ENCODE results near the gene FSTL5. TPM values are rescaled to one million over a fixed set of nuclear protein-coding genes. Genes with fewer than 3 reads are reported as not detected.

The FSTL5 gene
- total RNA-seq, 1 donor = not detected

DNA sequence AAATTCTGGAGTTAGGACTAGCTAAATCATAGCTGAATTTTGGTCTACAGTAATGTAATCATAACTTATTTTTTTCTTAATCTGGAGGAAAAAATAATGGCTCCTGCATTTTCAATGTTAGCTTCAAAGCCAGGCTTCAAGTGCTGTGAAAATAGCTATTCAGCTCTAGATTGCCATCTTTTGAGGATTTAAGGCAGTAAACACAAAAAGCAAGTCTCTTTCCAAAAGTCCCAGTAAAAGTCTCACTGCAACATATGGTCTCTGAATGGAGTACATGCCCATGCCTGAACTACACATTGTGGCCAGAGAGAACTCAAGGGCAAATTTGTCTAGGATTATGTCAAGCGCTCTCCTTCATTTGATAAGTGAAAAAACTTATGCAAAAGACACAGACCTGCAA lies 720.9 kb downstream of the FSTL5 start:
- no peaks in the 10 kb centered on the region for H3K27me3 ChIP-seq (ENCODE audit: insufficient read depth, low read length)

GRCh38 chr4:161438096-161438495 lies 725.7 kb downstream of the FSTL5 start:
- TF ChIP-seq, protein P1, sequence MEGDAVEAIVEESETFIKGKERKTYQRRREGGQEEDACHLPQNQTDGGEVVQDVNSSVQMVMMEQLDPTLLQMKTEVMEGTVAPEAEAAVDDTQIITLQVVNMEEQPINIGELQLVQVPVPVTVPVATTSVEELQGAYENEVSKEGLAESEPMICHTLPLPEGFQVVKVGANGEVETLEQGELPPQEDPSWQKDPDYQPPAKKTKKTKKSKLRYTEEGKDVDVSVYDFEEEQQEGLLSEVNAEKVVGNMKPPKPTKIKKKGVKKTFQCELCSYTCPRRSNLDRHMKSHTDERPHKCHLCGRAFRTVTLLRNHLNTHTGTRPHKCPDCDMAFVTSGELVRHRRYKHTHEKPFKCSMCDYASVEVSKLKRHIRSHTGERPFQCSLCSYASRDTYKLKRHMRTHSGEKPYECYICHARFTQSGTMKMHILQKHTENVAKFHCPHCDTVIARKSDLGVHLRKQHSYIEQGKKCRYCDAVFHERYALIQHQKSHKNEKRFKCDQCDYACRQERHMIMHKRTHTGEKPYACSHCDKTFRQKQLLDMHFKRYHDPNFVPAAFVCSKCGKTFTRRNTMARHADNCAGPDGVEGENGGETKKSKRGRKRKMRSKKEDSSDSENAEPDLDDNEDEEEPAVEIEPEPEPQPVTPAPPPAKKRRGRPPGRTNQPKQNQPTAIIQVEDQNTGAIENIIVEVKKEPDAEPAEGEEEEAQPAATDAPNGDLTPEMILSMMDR (IDR thresholded peaks at IDR 0.05; ENCODE audit: extremely low read depth, low read depth, low read length) = no peak
- no peaks in the 10 kb centered on the region for H3K79me2 ChIP-seq (ENCODE audit: insufficient read depth, low read length)
- H3K36me3 ChIP-seq (ENCODE audit: insufficient read depth, low read length) = no peaks in the 10 kb centered on the region
- no peaks in the 10 kb centered on the region for H4K20me1 ChIP-seq (ENCODE audit: insufficient read depth, low read length)
- no peaks in the 10 kb centered on the region for H3K4me1 ChIP-seq (ENCODE audit: insufficient read depth, low read length)
- no peaks in the 10 kb centered on the region for H3K9me3 ChIP-seq (ENCODE audit: low read depth, low read length)
- H3K4me2 ChIP-seq (ENCODE audit: insufficient read depth, low read length) = no peak overlapping the region
- no peak overlapping the region for H3K4me3 ChIP-seq (ENCODE audit: insufficient read depth, low read length)
- H3K27ac ChIP-seq (ENCODE audit: low read depth, low read length) = no peak overlapping the region
- DNase-seq (ENCODE audit: insufficient read length, low spot score, missing footprints) = no peak
- no peak overlapping the region for H2AFZ ChIP-seq (ENCODE audit: low read length)
- H3K27me3 ChIP-seq (ENCODE audit: insufficient read depth, low read length) = no peaks in the 10 kb centered on the region

More for the DNA sequence above, 720.9 kb downstream of the FSTL5 start:
- no peaks in the 10 kb centered on the region for H3K9me3 ChIP-seq (ENCODE audit: low read depth, low read length)
- no peak overlapping the region for H3K27ac ChIP-seq (ENCODE audit: low read depth, low read length)
- H3K4me3 ChIP-seq (ENCODE audit: insufficient read depth, low read length) = no peak overlapping the region
- DNase-seq (ENCODE audit: insufficient read length, low spot score, missing footprints) = no peak
- H4K20me1 ChIP-seq (ENCODE audit: insufficient read depth, low read length) = no peaks in the 10 kb centered on the region
- no peaks in the 10 kb centered on the region for H3K4me1 ChIP-seq (ENCODE audit: insufficient read depth, low read length)
- no peaks in the 10 kb centered on the region for H3K79me2 ChIP-seq (ENCODE audit: insufficient read depth, low read length)
- no peak overlapping the region for H2AFZ ChIP-seq (ENCODE audit: low read length)
- no peaks in the 10 kb centered on the region for H3K36me3 ChIP-seq (ENCODE audit: insufficient read depth, low read length)
- TF ChIP-seq, protein P1 (IDR thresholded peaks at IDR 0.05; ENCODE audit: extremely low read depth, low read depth, low read length) = no peak
- H3K4me2 ChIP-seq (ENCODE audit: insufficient read depth, low read length) = no peak overlapping the region

GRCh38 chr4:161428180-161428965 lies 735.4 kb downstream of the FSTL5 start:
- H3K4me2 ChIP-seq (ENCODE audit: insufficient read depth, low read length) = no peak overlapping the region
- H3K4me3 ChIP-seq (ENCODE audit: insufficient read depth, low read length) = no peak overlapping the region
- DNase-seq (ENCODE audit: insufficient read length, low spot score, missing footprints) = no peak
- H3K27me3 ChIP-seq (ENCODE audit: insufficient read depth, low read length) = no peaks in the 10 kb centered on the region
- H3K36me3 ChIP-seq (ENCODE audit: insufficient read depth, low read length) = no peaks in the 10 kb centered on the region
- TF ChIP-seq, protein P1 (IDR thresholded peaks at IDR 0.05; ENCODE audit: extremely low read depth, low read depth, low read length) = no peak
- H2AFZ ChIP-seq (ENCODE audit: low read length) = no peak overlapping the region
- no peaks in the 10 kb centered on the region for H3K79me2 ChIP-seq (ENCODE audit: insufficient read depth, low read length)
- no peaks in the 10 kb centered on the region for H4K20me1 ChIP-seq (ENCODE audit: insufficient read depth, low read length)
- H3K9me3 ChIP-seq (ENCODE audit: low read depth, low read length) = peaks cover 2% of the 10 kb centered on the region
- H3K4me1 ChIP-seq (ENCODE audit: insufficient read depth, low read length) = no peaks in the 10 kb centered on the region
- H3K27ac ChIP-seq (ENCODE audit: low read depth, low read length) = no peak overlapping the region

DNA sequence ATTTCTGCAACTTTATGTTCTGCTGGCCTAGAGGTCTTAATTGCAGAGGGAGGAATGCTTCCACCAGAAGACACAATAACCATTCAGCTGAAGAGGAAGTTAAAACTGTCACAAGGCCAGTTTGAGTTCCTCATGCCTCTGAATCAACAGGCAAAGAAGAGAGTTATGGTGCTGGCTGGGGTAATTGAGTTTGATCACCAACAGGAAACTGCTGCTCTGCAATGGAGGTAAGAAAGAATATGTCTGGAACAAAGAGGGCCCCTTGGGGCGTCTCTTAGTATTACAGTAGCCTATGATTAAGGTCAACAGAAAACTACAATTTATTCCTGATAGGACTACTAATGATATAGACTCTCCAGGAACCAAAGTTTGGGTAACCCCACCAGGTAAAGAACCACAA lies 744.0 kb downstream of the FSTL5 start:
- H3K4me2 ChIP-seq (ENCODE audit: insufficient read depth, low read length) = no peak overlapping the region
- H4K20me1 ChIP-seq (ENCODE audit: insufficient read depth, low read length) = no peaks in the 10 kb centered on the region
- no peak overlapping the region for H2AFZ ChIP-seq (ENCODE audit: low read length)
- H3K27ac ChIP-seq (ENCODE audit: low read depth, low read length) = no peak overlapping the region
- no peaks in the 10 kb centered on the region for H3K27me3 ChIP-seq (ENCODE audit: insufficient read depth, low read length)
- no peak for DNase-seq (ENCODE audit: insufficient read length, low spot score, missing footprints)
- TF ChIP-seq, protein P1 (IDR thresholded peaks at IDR 0.05; ENCODE audit: extremely low read depth, low read depth, low read length) = no peak
- no peaks in the 10 kb centered on the region for H3K9me3 ChIP-seq (ENCODE audit: low read depth, low read length)
- no peak overlapping the region for H3K4me3 ChIP-seq (ENCODE audit: insufficient read depth, low read length)
- H3K4me1 ChIP-seq (ENCODE audit: insufficient read depth, low read length) = no peaks in the 10 kb centered on the region
- no peaks in the 10 kb centered on the region for H3K36me3 ChIP-seq (ENCODE audit: insufficient read depth, low read length)
- H3K79me2 ChIP-seq (ENCODE audit: insufficient read depth, low read length) = no peaks in the 10 kb centered on the region

Measured in osteoblast (primary cell).